ENCODE data around the gene UNC93B1.

The UNC93B1 gene

DNA sequence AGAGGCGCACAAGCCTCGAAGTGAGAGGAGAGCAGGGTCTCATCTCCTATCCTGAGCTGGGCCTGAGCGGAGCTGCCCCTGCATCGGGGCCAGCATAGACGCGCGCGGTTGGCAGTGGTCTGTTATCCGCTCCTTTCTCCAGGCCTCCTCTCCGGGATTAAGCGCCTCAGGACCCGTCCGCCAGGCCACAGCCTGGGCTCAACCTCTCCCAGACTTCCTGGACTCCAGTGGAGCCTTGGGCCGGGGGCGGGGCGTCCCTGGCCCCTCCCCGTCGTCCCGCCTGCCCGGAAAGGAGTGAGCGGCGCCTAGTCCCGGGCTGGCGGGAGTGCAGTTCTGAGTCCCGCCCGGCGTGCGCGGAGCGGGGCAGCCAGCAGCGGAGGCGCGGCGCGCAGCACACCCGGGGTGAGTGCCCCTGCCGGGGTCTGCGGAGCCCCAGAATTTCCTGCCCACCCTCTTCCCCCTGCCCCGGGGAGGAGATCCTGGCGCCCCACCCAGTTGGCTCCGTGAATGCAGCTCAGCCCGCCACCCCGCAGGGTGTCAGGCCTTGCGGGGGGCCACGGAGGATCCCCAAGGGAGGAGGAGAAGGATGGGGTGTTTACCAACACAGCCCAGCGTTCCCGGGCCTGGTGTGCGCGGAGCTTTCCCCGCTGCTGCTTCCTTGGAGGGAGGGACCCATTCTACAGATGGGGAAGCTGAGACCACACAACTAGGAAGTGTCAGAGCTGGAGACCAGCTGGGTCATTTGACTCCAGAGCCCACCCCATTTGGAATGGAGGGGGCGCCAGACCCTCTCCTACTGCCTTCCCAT lies 35.0 kb upstream of the UNC93B1 start, which contains the start of gene TCIRG1:
Gene TCIRG1 (plus strand): TSS at position 308 of the 808 bp plus-strand sequence. CDS start 2,247 bp downstream, outside the sequence.
- peak; percentile 62; the same call in 1 of the 2 replicates for TF ChIP-seq TAF1 (IDR thresholded peaks at IDR 0.05; ENCODE audit: borderline replicate concordance, low read depth, low read length)
- TF ChIP-seq POLR2A (IDR thresholded peaks at IDR 0.05; ENCODE audit: low read depth, low read length), result peak; percentile 81; the same call in 1 of the 2 replicates
- TF ChIP-seq POLR2AphosphoS5 (IDR thresholded peaks at IDR 0.05; ENCODE audit: low read depth, low read length), result peak; percentile 49
- peak; percentile 97 for DNase-seq (ENCODE audit: insufficient read length)
- peak; percentile 95 for FAIRE-seq

GRCh38 chr11:68038226-68038717 lies 34.4 kb upstream of the UNC93B1 start:
- TF ChIP-seq POLR2AphosphoS5 (IDR thresholded peaks at IDR 0.05; ENCODE audit: low read depth, low read length) (no peak), POLR2A (IDR thresholded peaks at IDR 0.05; ENCODE audit: low read depth, low read length) (no peak), TAF1 (IDR thresholded peaks at IDR 0.05; ENCODE audit: borderline replicate concordance, low read depth, low read length) (no peak)
- FAIRE-seq, result no peak

DNA sequence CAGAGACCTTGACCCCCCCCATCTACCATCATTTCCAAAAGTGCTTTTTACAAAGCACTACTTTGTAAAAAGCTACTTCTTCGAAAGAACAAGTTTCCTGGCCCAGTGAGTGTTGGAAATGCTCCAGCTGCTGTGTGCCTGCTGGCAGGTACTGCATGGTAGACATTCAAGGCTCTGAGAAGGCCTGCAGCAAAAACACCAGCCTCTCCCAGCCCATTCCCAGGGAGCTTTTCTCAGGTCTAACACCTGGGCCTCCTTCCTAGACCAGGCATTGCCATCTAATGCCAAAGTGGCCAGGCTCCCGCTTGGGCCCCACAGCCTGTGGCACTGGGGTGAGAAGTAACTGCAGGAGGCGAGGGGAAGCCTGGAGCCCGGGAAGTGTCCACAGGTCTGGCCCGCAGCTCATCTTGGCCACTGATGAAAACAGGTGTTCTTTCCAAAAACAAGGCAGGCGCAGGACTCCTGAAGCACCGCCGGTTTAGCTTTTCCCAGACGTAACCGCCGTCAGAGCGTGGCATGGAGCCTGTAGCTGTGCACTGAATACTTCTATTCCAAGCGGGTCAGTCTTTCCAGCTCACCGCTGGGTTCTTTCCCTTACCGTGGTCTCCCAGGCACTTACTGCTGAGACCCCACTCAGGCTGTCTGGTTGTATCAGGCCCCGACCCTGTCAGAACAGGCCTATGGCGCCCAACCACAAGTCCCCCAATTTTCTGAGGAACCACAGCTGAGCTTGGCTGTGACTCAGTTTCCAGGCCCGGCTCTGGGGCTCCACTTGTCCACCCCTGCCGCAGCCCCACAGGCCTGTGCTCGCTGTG lies 33.7 kb upstream of the UNC93B1 start:
- TF ChIP-seq POLR2AphosphoS5 (IDR thresholded peaks at IDR 0.05; ENCODE audit: low read depth, low read length) (no peak), POLR2A (IDR thresholded peaks at IDR 0.05; ENCODE audit: low read depth, low read length) (no peak), TAF1 (IDR thresholded peaks at IDR 0.05; ENCODE audit: borderline replicate concordance, low read depth, low read length) (no peak)
- FAIRE-seq (peak; percentile 9), DNase-seq (ENCODE audit: insufficient read length) (no peak)

More at GRCh38 chr11:68038226-68038717, 34.4 kb upstream of the UNC93B1 start:
- DNase-seq (ENCODE audit: insufficient read length), result no peak

DNA sequence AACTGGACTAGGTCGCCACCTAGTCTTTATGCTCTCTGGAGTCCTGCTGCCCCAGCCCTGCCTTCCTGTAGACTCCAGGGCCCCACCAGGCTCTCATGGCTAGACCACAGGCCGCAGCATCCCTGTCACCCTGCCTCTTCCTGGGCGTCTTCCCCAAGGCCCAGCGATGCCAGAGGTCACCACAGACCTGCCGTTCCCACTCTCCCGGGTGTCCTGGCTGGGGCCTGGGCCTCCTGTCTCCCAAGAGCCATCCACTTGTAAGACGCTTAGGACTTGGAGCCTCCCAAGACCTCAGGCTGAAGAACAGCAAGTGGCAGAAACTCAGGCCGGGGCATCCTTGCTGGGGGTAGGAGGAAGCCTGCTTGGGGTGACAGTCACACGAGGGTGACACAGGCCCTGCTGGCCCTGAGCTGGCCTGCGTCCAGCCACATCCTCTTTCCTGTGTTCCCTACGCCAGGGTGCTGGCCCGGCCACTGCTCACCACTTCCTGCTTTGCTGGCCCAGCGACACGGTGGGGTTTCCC lies 32.9 kb upstream of the UNC93B1 start:
- FAIRE-seq, result no peak
- no peak for TF ChIP-seq POLR2A (IDR thresholded peaks at IDR 0.05; ENCODE audit: low read depth, low read length)
- no peak for DNase-seq (ENCODE audit: insufficient read length)

DNA sequence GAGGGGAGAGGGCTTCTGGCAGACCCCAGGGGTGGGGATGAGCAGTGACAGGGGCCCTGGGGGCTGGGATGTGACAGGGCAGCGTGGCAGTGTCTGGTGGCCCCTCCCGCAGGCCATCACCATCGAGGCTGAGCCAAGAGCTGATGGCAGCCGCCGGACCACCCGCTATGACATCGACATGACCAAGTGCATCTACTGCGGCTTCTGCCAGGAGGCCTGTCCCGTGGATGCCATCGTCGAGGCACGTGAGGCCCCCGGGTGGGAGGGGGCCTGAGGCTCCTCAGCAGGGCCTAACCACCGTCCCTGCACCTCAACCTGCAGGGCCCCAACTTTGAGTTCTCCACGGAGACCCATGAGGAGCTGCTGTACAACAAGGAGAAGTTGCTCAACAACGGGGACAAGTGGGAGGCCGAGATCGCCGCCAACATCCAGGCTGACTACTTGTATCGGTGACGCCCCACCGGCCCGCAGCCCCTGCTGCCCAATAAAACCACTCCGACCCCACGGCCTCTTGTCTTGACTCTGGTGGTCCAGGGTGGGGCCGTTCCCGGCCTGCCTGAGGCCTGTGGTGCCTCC lies 32.3 kb upstream of the UNC93B1 start:
- TF ChIP-seq TAF1 (IDR thresholded peaks at IDR 0.05; ENCODE audit: borderline replicate concordance, low read depth, low read length), result no peak
- TF ChIP-seq POLR2A (IDR thresholded peaks at IDR 0.05; ENCODE audit: low read depth, low read length), result no peak
- no peak for TF ChIP-seq POLR2AphosphoS5 (IDR thresholded peaks at IDR 0.05; ENCODE audit: low read depth, low read length)
- no peak for FAIRE-seq
- no peak for DNase-seq (ENCODE audit: insufficient read length)

- TF ChIP-seq TAF1 (IDR thresholded peaks at IDR 0.05; ENCODE audit: borderline replicate concordance, low read depth, low read length) (no peak), POLR2AphosphoS5 (IDR thresholded peaks at IDR 0.05; ENCODE audit: low read depth, low read length) (no peak), POLR2A (IDR thresholded peaks at IDR 0.05; ENCODE audit: low read depth, low read length) (no peak)
- FAIRE-seq (no peak), DNase-seq (ENCODE audit: insufficient read length) (no peak)
Measured at GRCh38 chr11:68035266-68035876, 31.5 kb upstream of the UNC93B1 start.

DNA sequence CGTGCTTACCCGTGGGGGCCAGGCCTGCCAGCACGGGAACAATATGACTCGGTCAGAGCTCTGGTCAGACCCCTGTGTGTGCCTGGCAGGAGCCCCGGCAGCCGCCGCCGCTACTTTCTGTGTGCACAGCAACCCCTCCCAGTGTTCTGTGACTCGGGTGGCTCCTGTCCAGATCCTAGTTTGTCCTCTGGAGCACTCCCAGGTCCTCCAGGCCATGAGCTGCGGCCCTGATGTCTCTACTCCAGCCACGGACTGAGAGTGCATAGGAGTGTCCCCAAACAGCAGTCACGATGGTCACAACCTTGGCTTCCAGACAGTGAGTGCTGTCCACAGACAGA lies 29.8 kb upstream of the UNC93B1 start:
- no peak for FAIRE-seq
- no peak for TF ChIP-seq TAF1 (IDR thresholded peaks at IDR 0.05; ENCODE audit: borderline replicate concordance, low read depth, low read length)
- no peak for DNase-seq (ENCODE audit: insufficient read length)

DNA sequence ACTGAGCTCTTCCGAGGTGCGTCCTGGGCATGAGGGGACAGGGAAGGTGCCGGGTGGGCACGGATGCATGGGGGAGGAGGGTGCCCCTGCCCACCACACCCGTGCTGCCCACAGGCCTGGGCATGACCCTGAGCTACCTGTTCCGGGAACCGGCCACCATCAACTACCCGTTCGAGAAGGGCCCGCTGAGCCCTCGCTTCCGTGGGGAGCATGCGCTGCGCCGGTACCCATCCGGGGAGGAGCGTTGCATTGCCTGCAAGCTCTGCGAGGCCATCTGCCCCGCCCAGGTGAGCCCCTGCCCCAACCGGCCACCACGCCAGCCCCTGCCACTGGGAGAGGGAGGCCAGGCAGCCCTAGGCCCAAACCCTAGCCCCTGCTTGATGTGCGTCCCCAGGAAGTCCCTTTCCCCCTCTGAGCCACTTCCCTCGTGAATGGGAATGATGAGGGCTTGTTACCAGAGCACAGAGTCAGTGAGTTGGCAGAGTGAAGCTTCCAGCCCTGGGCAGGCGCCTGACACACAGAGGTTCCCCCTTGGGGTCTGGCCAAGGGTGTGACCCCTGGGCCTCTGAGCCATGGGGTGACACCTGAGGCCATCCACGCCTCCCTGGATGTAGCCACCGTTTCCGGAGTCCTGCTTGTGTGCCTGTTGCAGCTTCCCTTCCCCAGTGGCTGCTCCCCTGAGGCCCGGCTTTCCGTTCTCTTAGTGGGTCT lies 29.3 kb upstream of the UNC93B1 start:
- no peak for FAIRE-seq
- TF ChIP-seq POLR2AphosphoS5 (IDR thresholded peaks at IDR 0.05; ENCODE audit: low read depth, low read length), result no peak
- no peak for TF ChIP-seq POLR2A (IDR thresholded peaks at IDR 0.05; ENCODE audit: low read depth, low read length)
- no peak for TF ChIP-seq TAF1 (IDR thresholded peaks at IDR 0.05; ENCODE audit: borderline replicate concordance, low read depth, low read length)
- no peak for DNase-seq (ENCODE audit: insufficient read length)

- no peak for TF ChIP-seq POLR2AphosphoS5 (IDR thresholded peaks at IDR 0.05; ENCODE audit: low read depth, low read length)
- no peak for TF ChIP-seq POLR2A (IDR thresholded peaks at IDR 0.05; ENCODE audit: low read depth, low read length)
- no peak for TF ChIP-seq TAF1 (IDR thresholded peaks at IDR 0.05; ENCODE audit: borderline replicate concordance, low read depth, low read length)
- FAIRE-seq (no peak), DNase-seq (ENCODE audit: insufficient read length) (no peak)
Measured at GRCh38 chr11:68032003-68032402, 28.1 kb upstream of the UNC93B1 start.

DNA sequence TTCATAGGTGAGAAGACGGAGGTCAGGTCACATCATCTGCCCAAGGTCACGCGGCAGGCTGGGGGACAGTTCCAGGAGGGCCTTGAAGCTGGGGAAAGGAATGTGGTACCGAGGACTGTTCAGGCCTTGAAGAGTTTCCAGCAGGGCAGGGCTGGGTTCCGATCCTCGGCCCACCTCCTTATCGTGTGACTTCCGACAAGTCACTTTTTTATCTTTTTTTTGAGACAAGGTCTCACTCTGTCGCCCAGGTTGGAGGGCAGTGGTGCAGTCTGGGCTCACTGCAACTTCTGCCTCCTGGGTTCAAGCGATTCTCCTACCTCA lies 27.2 kb upstream of the UNC93B1 start:
- FAIRE-seq, result no peak
- DNase-seq (ENCODE audit: insufficient read length), result no peak
- TF ChIP-seq POLR2A (IDR thresholded peaks at IDR 0.05; ENCODE audit: low read depth, low read length), result no peak
- no peak for TF ChIP-seq TAF1 (IDR thresholded peaks at IDR 0.05; ENCODE audit: borderline replicate concordance, low read depth, low read length)

Measured in GM12892 (cell line).